ENCODE results near the gene EVI2B. TPM values are rescaled to one million over a fixed set of nuclear protein-coding genes. Genes with fewer than 3 reads are reported as not detected.

Gene EVI2B
- total RNA-seq, 4 donors from 2014 or later: 13.5 to 36.9 (median 29.6) TPM

DNA sequence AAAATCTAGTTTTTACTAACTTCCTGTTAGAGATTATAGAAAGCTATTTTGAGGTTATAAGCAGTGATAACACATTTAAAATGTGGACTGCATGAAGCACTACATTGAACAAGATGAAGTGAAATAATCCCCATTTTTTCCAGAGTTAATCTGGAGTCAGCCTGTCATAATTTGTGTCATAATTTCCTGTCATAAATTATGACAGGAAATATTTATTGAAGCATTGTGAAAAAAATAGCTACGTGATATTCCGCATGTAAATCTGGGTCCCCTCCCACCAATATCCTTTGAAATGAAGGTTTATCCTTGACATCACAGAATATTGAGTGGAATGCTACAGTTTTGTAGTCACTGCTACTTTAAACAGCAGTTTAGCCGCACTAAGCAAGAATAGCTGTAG is 56.9 kb downstream of the EVI2B start:
- TF ChIP-seq, protein P1, sequence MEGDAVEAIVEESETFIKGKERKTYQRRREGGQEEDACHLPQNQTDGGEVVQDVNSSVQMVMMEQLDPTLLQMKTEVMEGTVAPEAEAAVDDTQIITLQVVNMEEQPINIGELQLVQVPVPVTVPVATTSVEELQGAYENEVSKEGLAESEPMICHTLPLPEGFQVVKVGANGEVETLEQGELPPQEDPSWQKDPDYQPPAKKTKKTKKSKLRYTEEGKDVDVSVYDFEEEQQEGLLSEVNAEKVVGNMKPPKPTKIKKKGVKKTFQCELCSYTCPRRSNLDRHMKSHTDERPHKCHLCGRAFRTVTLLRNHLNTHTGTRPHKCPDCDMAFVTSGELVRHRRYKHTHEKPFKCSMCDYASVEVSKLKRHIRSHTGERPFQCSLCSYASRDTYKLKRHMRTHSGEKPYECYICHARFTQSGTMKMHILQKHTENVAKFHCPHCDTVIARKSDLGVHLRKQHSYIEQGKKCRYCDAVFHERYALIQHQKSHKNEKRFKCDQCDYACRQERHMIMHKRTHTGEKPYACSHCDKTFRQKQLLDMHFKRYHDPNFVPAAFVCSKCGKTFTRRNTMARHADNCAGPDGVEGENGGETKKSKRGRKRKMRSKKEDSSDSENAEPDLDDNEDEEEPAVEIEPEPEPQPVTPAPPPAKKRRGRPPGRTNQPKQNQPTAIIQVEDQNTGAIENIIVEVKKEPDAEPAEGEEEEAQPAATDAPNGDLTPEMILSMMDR (IDR thresholded peaks at IDR 0.05): no peak
- no peak for ATAC-seq (ENCODE audit: low FRiP score)
- no peak for DNase-seq (ENCODE audit: low spot score)

DNA sequence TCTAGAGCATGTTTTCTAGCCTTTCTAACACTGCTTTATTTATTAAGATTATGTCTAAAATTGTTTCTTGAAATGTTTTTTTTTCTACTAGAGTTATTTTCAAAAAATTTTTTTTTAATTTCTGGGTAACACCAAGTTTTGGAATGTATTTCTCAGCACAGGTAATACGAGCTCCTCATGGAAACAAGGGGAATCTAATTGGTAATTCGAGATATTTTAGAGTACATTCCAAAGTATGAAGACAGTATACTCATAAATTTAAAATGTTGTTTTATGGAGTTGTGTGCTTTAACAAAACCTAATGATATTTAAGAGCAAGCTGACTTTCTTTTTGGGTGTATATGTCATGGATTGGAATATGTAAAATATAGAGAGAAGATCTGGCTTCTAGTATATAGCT is 59.2 kb downstream of the EVI2B start:
- TF ChIP-seq, protein P1 (IDR thresholded peaks at IDR 0.05): no peak
- ATAC-seq (ENCODE audit: low FRiP score) (no peak), DNase-seq (ENCODE audit: low spot score) (no peak)

Other genes with a start within 250 kb of the EVI2B start
- gene NF1, start 219.1 kb downstream of the EVI2B start, total RNA-seq: 10 to 100 TPM; 51.9 to 67.8 (median 66.3) TPM
- under 1 TPM in 2 of 4 donors, not detected in 2; 0.84 TPM for gene OMG, start 16.8 kb downstream of the EVI2B start, total RNA-seq
- 10 to 100 TPM; 10.6 to 24.1 (median 18.7) TPM for gene EVI2A, start 7.6 kb upstream of the EVI2B start, total RNA-seq
- 10 to 100 TPM in 1 of 4 donors, 1 to 10 TPM in 3; 2.8 to 12.0 (median 5.7) TPM for gene RAB11FIP4, start 77.6 kb upstream of the EVI2B start, total RNA-seq